ENCODE measurements around the gene MCM3.
A peak's percentile ranks its signal among the peaks of the same experiment; 100 is the strongest.

MCM3 gene

DNA sequence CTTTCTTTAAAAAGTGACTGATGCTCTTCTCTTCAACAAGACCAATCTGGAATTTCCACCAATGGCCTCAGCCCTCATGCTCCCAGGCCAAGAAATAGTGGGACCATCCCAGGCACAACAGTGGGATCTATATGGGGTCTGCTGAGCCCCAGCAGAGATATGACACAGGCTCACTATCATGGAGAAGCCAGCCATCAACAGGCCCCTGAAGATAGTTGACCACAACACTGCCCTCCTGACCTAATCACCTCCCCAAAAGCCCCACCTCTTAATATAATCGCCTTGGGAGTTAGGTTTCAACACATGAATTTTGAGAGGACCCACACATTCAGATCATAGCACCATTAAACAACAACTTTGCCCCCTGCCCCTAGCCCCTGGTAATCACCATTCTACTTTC, 16.8 kb upstream of the MCM3 start:
- no peak for DNase-seq

DNA sequence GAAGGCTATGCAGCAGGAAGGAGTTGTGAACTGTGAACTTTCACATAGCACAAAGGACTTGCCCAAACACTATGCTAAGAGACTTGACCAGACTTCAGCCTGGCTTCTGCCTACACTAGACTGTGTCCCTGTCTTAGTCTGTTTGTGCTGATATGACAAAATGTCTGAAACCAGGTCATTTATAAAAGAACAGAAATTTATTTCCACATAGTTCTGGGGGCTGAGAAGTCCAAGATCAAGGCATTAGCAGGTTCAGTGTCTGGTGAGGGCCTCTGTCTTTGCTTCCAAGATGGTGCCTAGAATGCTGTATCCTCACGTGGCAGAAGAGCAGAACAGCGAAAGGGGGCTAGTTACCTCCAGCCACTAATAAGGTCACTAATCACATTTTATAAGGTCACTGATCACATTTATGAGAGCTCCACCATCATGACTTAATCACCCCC, 16.0 kb upstream of the MCM3 start:
- no peak for DNase-seq

DNA sequence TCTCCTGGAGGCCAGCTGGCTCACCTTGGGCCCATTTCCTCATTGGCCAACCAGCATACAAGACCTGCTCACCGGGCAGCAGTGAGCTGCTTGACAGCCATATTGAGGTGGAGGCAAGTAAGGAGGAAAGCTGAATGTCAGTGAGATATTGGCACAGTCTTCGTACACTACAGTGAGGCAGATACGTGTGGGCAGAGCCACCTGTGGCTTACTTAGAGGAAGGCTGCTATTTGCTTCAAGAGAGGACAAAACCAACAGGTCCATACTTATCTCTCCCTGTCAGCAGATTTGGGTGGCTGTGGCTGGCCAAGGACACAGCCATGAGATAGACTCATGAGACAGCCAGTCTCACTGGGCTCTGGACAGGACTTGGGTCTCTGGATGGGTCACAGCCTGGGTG, 15.1 kb upstream of the MCM3 start:
- no peak for DNase-seq

DNA sequence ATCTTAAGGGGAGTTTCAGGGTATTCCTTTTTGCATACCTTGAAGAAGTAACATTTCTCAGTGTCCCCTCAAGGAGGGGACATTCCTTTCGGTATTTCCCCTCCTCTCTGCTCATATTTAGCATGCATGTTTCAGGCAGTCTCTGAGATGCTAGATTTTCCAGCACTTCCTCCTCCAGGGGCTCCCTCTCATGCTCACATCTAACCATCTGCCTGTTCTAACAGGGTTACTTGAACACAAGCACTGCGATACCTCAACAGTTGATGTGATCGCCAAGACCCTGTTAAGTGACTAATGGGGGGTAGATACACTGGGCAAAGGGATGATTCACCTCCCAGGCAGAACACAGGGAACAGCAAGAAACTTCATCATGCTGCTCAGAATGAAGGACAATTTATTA, 12.9 kb upstream of the MCM3 start:
- DNase-seq, result no peak

DNA sequence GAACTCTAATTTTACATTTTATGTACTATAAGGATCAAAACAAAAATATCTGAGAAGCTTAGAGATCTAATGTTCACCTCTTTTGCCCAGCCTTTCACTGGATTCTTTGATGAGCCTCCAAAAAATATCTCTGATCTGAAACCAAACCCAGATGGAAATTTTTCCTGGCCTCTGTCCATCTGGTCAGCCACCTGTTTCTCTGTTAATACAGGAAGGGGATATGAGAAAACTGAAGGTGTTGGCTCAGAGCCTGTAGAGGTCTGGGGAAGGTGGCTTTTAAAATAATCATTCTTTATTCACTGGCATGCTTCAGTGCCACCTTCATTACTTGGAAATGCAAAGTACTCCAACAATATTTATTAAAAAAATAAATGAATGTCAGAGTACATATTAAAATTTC, 8.5 kb upstream of the MCM3 start:
- no peak for DNase-seq

DNA sequence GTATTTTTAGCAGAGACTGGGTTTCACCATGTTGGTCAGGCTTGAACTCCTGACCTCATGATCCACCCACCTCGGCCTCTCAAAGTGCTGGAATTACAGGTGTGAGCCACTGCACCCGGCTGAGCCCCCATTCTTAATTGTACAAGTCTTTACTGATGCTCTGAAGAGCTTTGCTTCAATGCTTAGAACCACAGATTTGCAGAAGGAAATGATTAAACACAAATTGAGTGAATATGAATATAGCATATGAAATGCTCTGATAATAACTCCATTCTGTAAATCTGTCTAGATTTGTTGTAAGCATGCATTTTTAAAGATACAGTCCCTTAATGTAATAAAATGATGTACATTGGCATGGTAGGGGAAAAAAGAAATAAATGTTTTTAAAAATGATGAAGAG, 4.3 kb upstream of the MCM3 start:
- DNase-seq, result no peak

DNA sequence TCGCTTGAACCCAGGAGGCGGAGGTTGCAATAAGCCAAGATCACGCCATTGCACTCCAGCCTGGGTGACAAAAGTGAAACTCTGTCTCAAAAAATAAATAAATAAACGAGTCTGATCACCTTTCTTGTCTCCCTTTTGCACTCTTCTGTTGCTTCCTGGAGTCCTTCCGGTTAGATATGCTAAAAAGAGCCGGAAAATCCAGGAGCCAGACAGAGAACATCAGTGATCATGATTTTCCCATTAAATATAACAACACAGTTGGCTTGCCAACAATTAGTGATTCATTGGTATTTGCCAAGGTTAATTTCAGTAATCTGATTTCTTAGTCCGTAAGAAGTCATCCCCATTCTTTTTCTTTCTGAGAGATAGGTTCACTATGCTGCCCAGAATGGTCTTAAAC, 3.7 kb upstream of the MCM3 start:
- DNase-seq, result no peak

DNA sequence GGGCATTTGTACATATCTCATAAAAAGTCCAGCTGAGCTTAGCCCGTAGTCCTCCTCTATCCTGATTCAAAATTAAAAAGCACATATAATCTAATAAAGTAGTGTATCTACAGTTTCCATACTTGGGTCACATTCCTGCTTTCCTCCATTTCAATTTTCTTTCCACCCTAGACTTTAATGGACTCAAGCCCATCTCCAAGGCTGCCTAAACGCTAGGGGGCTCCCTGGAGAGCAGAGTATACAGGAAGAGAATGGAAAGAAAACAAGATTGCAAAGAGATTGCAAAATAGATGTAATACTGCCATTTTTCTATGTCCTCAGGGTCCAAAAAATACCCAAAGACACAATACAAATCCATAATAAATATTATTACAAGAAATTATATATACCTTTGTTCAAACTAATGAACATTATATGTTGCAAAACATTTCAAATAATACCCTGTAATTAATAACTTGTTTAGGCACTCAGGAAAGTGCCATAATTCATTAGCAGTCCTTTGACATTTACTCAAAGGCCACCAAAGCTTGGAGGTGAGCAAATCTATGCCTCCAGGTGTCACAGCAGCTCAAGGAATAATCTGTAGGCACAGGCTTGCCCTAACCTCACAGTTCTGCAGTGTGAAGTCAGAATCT, 2.4 kb upstream of the MCM3 start:
- peak; percentile 60 for DNase-seq

DNA sequence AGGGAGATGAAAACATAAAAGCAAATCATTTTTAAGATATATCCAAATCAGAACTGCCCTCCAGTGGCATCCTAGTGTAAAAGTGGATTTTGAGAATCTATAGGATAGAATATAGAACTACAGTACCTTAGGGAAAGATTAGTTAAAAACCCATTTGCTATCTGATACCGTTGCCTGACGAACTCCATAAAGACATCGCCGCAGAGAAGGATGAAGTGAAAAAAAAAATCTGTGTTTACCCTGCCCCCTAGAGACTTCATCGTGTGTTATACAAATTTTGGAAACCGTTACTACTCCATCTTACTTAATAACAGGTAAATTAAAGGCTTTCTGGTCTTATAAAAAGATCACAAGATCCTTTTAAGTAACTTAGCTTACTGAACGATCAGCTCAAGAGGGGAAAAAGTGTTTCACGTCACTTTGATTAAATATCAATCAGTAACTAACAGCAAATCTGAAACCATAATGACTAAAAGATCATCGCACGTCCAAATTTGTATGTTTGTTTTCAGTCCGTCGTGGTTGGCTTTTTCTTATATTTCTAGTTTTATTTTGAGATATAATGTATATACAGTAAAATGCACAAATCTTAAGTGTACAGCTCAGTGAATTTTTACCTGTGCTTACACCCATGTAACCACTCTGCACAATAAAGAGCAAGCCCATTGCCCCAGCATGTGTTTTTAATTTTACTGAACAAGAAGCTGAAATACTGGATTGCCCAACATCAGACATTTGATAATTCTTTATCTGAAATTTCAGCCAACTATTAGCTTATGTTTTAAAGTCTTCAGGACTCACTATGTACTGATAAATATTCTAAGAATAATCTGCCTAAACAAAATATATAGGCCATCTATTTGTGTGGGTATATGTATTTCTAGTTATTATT, 881 bp upstream of the MCM3 start:
- DNase-seq, result no peak

DNA sequence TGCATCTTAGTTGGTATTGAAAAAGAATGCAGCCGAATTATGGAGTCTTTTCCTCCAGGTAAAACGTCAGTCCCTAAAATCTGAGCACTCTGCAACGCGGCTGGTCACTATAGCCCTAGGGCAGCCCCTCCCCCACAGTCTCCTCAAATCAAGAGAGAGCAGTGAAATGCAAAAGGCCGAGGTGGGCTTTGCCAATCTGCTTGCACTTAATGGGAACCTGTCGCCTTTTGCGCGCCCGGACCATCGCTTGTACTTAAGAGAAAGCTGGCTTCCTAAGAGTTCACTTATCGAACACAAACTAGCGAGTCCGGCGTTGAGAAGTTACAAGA, 447 bp downstream of the MCM3 start:
- peak; percentile 72 for DNase-seq

DNA sequence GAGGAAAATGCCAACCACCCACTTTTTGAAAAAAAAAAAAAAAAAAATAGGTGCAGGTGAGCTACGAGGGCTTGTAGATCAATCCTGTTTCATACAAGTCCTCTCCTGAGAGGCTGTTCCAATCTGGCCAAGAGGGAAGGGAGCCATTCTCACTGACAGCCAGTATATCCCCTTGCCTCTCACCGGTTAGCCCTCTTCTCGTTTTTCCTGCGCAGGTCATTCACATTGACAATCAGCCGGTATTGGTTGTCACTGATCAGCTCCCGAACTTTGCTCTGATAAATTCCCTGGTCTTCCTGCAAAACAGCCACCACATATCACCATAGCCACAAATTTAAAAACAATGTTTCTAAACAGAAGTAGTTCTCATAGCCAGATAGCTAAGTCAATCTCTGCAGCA, 1.4 kb downstream of the MCM3 start:
- DNase-seq, result no peak

DNA sequence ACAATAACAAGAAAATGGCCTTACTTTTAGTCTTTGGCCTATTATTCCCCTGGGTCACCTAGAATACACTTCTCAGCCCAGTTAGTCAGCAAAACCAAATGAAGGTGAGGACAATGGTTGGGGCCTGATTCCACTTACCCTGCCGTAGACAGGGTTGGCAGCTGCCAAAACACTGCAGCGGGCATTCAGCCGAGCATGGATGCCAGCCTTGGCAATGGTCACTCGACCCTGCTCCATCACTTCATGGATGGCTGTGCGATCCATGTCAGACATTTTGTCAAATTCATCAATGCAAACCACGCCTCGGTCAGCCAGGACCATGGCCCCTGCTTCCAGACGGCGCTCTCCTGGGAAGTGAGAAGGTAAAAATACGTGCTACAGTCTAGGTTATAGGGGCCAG, 8.4 kb downstream of the MCM3 start:
- DNase-seq, result no peak

DNA sequence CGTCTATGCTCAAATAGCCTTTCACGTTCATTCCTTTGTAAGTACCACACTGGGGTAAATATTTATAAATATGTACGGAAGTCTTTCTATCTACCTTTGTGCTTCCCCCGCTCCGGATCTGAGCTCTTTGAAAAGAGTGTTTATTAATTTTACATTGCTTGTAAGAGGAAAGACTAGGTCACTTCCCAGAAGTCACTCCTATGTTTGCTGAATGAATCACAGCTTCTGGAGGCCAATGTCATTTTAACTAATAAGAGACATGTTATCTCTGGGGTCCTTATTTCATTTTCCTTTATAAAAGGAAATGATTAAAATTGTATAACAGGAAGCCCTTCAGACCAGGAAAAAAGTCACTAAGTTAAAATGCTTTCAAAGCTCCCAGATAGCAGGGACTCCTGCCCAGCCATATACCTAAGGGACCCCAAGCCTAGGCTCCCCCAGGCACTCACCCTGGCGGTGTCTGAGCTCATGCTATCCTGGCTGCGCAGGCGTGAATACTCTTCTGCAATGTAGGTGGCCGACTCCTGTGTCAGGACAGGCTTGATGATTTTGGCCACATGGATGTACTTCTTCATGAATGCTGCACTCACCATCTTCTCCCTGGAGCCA, 12.6 kb downstream of the MCM3 start:
- DNase-seq, result no peak

DNA sequence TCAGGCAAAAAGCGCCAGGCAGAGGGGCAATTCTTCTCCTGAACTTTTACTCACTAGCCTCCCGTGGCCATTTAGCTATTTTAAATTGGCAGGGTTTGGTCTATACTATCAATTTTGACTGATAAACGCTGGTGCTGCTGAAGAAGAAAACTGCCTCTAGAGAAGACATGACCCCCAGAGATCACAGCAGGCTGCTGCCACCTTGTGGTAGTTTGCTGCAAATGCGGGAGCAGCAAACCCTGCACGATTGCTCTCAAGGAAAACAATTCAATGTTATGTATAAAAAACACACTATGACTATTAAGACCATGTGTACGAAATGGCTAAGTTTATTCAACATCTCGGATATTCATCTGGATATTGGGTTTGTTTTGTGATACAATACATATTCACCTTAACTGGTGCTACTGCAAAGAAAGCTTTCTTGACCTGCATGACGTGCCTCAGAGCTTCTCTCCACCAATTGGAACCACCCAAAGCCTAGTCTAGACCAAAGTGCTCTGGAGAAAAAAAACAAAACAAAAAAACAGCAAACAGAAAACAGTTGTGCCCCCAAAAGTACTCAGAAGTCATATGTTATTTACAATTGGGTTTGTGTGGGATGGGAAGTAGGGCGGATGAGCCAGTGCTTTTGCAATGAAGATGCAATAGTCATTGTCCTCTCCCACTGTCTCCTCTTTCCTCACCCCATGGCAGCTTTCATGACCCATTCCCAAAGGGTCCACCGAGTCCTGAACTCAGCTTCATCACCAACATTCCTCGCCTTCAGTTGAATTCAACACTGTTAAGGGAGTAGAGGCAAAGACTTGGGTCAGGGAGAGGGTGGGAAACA, 20.6 kb downstream of the MCM3 start:
- peak; percentile 33 for DNase-seq

DNA sequence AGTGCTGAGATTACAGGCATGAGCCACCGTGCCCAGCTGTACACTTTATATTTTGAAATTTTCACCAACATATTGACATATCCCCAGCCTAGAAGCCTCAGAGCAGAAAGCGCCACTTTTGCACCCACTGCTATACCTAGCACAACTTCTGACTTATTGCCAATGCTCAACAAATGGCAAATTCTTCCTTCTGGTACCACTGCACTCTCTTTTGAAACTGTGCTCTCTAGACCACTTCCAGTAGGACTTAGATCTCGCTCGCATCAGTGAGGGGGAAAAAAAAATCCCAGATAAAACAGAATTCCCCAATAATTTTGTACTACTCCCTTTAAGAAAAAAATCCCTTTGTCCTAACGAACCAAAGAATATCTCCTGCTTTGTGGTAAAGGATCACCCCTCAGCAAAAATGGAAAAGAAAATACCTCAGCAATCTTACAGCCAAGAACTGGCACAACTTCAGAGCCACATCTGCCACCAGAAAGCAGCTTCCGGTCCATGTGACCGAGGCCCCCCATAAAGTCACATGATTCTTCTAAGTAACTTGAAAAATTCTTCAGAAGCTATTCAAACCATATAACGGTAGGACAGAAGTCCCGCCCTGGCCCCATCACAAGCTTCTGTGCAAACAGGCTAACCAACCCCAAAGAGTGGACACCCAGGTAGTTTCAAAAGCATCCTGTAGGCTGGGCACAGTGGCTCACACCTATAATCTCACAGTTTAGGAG, 21.8 kb downstream of the MCM3 start:
- no peak for DNase-seq

DNA sequence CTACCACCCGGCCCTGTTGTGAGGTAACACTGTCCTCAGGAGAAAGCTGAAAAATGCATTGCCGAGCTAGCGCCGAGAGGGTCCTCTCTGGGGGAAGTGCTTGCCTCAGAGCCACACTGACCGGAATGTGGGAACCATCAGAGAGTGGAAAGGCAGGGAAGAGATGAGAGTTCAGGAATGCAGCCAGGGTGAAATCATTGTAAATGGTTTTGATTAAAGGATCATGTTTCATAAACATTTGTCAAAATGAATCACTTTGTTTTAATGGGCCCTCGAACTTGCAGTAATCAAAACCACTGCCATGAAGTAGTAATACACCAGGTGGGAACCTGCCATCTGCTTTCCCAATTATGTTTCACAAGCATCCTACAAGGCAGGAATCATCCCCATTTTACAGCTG, 23.3 kb downstream of the MCM3 start:
- DNase-seq, result no peak

DNA sequence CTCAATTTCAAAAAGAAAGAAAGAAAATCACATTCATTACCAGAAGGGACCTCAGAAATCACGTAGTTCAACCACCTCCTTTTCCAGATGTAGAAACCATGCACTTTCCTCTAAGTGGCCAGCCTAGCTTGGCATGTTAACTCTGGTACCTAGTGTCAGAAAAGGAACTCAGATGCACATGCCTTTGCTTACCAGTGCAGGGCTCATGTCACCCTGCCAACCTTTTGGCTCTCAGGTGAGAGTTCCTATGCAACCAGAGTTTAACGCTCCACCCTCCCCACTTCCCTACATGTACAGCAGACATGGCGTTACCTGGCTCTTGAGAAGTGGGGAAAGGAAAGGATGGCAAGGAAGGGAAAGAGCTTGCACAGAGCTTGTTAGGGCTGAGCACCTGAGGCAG, 23.9 kb downstream of the MCM3 start:
- no peak for DNase-seq

DNA sequence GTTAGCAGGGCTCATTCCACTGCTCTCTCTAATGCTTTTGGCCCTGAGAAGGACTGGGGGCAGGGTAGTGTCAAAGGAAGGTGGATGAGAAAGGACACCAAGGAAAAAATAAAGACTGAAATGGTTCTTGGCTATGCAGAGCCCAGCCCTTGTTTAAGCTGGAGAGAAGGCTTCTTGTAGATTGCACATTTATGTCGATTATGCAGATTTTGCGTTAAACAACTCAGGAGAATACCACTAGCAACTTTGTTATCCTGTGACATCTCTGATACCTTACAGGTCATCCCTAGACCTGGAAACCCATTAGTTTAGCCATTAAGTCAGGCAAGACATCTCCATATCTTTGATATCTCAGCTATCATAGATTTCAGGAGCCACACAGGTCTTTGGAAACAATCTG, 29.1 kb downstream of the MCM3 start:
- DNase-seq, result no peak

DNA sequence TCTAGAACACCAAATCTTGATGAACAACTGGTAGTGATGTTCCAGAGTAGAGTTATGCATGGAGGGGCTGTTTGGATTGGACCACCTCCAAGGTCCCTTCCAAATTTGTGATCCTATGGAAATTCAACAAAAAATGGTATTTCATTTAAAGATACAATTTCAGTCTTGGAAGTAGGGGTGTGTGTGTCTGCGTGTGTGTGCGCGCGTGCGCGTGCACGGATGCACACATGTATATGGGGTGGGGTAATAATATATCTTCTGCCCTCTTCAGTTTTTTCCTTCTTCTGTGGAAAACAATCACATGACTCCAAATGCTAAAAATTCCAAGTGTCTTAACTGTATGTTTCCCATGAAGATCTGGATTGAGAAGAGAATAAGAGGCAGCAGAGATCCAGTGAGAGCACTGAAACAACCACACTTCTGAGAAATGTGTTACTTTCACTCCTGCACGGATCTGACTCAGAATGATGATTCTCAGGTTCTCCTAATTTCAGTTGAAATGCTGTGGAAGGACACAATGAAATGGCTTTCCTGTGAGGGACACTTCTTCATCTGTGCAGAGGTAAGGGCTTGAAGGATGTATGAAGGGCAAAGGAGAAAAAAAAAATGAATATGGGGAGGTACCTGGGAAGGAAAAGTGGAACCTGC, 29.7 kb downstream of the MCM3 start:
- no peak for DNase-seq

DNA sequence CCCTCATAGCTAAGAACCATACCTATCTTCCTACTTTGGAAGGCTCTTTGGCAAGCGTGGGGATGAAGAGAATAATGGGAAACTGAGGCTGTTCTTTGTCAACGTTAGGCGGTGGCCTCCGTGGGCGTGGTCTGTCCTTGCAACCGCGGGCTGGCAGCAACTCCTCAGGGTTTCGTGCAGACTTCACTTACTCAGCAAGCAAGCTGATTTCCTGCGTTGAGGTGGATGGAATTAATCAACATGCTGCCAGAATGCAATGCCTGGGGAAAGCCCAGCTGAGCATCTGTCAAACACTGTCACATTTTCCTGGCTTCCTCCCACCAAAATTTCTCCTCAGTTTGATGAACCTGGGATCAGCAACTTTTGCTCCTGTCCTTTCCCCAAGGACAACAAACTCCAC, 31.0 kb downstream of the MCM3 start:
- DNase-seq, result no peak

DNA sequence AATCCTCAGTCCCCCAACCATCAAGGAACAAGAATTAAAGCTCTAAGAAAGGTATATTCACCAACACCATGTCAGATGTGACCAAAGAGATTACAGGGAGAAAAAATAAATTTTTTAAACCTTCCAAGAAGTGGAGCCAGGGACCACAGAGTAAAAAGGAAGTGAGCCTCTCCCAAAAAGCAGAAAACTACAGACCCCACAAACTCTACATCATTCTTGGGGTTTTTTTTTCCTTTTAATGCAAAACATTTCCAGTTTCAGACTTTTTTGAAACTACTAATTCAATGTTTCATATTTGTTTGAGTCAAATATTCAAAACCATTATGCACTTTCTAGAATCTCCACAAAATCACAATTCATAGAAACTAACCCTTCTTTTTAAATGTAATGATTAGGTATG, 33.4 kb downstream of the MCM3 start:
- no peak for DNase-seq

DNA sequence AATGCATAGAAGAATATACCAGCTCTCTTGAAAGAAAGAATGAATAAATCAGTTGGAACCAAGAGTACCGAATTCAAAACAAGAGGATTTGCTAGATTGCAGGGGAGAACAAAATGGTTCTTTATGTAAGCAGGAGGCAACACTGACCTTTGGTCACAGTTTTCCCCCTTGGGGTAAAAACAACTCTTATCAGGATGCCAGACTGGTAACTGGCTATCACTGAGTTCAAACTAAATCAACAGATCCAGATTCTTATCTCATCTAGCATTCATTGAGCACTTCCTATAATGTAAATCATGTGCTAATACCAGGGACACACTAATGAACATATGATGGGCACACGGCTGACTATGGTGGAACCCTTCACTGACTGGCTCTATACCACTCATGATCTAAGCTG, 35.5 kb downstream of the MCM3 start:
- no peak for DNase-seq

Measured in COR-L47 (cell line).